GM18858 (cell line): ENCODE results near the gene SLC17A3.

Experiments used
- ATAC-seq: cut with Tn5 transposase; IDR thresholded peaks from one replicate; pipeline ENCODE4 v1.9.1; 2021; ENCODE audit not compliant: unreplicated experiment

Gene SLC17A3

GRCh38 chr6:25835442-25836283, 38.4 kb downstream of the SLC17A3 start:
- ATAC-seq: no peak

GRCh38 chr6:25834950-25835349, 39.1 kb downstream of the SLC17A3 start:
- no peak for ATAC-seq

- no peak for ATAC-seq
Measured at GRCh38 chr6:25833136-25833535, 40.9 kb downstream of the SLC17A3 start.

- no peak for ATAC-seq
Measured at GRCh38 chr6:25832670-25833069, 41.4 kb downstream of the SLC17A3 start.

GRCh38 chr6:25832307-25832662, 41.8 kb downstream of the SLC17A3 start:
- ATAC-seq: no peak

GRCh38 chr6:25831532-25832306, 42.3 kb downstream of the SLC17A3 start, which contains the start of gene SLC17A1:
TSS of gene SLC17A1 (minus strand) at chr6:25832052. CDS start at chr6:25830557, 1,495 bp downstream.
- ATAC-seq: no peak

GRCh38 chr6:25830458-25830857, 43.6 kb downstream of the SLC17A3 start:
- no peak for ATAC-seq

GRCh38 chr6:25829375-25829774, 44.7 kb downstream of the SLC17A3 start:
- peak; percentile 57 for ATAC-seq

GRCh38 chr6:25821341-25821740, 52.7 kb downstream of the SLC17A3 start:
- no peak for ATAC-seq

- ATAC-seq: no peak
Measured at GRCh38 chr6:25816252-25816651, 57.8 kb downstream of the SLC17A3 start.

- no peak for ATAC-seq
Measured at GRCh38 chr6:25815194-25815593, 58.8 kb downstream of the SLC17A3 start.

GRCh38 chr6:25804804-25805203, 69.2 kb downstream of the SLC17A3 start:
- no peak for ATAC-seq

- ATAC-seq: no peak
Measured at GRCh38 chr6:25801436-25801835, 72.6 kb downstream of the SLC17A3 start.
